Tibial nerve (tissue), 4 donors: Measurements from ENCODE around the gene MELTF.

Experiments
- CTCF ChIP-seq, 5 experiments: fragments of 200-600 bp in 3 of 5; fragments of 450-650 bp in 2 of 5; sonication (generic) in 3 of 5; IDR thresholded peaks; one replicate each; pipeline ENCODE4 v1.5.1; 2016 to 2019; ENCODE audit warnings: antibody characterized with exemption in 5 of 5, mild to moderate bottlenecking in 3 of 5, moderate library complexity in 2 of 5
- EP300 ChIP-seq, 2 donors: sonication (generic); formaldehyde crosslinking; IDR thresholded peaks; one replicate each; pipeline ENCODE4 v1.6.1; 2017; ENCODE audit warnings: antibody characterized with exemption in 2 of 2, mild to moderate bottlenecking in 1 of 2
- POLR2A ChIP-seq, 2 donors: fragments of 450-650 bp; IDR thresholded peaks; one replicate each; pipeline ENCODE4 v1.6.1; 2017; ENCODE audit warnings: antibody characterized with exemption in 2 of 2, mild to moderate bottlenecking in 2 of 2, moderate library complexity in 2 of 2

- TF ChIP-seq CTCF (IDR thresholded peaks at IDR 0.05) (no peak), EP300 (IDR thresholded peaks at IDR 0.05) (no peak), POLR2A (IDR thresholded peaks at IDR 0.05) (no peak)
Observed at GRCh38 chr3:197022405-197023231, 7.0 kb downstream of the MELTF start.
